ENCODE measurements around the gene B3GNT5.
A peak's percentile ranks its signal among the peaks of the same experiment; 100 is the strongest.
"Not testable (repeated sequence)": the region's sequence is repeated elsewhere in the genome, so short reads cannot be mapped to it uniquely, and the experiment has no call there.

The B3GNT5 gene, protein sequence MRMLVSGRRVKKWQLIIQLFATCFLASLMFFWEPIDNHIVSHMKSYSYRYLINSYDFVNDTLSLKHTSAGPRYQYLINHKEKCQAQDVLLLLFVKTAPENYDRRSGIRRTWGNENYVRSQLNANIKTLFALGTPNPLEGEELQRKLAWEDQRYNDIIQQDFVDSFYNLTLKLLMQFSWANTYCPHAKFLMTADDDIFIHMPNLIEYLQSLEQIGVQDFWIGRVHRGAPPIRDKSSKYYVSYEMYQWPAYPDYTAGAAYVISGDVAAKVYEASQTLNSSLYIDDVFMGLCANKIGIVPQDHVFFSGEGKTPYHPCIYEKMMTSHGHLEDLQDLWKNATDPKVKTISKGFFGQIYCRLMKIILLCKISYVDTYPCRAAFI

DNA sequence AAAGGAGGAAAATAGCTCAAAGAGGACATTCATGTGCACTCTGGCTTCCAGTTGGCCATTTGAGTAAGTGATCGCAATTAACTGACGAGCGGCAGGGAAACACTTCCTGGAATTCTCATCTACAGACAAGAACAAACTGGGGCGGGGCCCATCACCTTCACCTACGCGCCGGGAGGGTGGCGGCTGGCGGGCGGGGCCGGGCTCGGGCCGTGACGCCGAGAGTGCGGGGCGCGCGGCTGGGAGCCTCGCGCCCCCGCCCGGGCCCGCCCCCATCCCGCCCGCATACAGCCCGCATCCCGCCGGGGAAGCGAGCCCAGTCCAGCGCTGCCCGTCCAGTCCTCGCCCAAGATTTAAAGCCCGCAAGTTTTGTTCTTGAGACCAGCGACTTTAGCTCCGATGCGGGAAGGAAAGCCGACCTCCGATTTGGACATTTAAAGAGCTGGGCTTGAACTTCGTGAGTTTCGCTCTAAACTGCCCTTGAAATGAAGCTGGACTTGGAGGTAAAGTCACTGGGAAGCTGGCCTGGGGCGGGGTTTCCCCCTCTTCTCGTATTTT is at the start of gene B3GNT5:
Gene B3GNT5, plus strand, starts transcription at position 281 of the 555 bp plus-strand sequence. CDS start 16,546 bp downstream, outside the sequence.
- DNase-seq = no peak

DNA sequence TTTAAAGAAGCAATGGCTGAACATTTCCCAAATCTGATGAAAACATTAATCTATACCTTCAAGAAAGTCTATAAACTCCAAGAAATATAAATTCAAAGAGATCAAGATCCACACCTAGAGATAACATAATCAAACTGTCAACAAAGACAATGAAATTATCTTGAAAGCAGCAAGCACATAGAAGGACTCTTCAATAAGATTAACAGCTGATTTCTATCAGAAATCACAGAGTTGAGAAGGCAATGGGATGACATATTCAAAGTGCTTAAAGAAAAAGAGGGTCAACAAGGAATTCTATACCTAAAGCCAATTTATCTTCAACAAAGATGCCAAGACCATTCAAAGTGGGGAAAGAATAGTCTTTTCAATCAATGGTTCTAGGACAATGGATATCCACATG is 49.4 kb upstream of the B3GNT5 start:
- DNase-seq = no peak

DNA sequence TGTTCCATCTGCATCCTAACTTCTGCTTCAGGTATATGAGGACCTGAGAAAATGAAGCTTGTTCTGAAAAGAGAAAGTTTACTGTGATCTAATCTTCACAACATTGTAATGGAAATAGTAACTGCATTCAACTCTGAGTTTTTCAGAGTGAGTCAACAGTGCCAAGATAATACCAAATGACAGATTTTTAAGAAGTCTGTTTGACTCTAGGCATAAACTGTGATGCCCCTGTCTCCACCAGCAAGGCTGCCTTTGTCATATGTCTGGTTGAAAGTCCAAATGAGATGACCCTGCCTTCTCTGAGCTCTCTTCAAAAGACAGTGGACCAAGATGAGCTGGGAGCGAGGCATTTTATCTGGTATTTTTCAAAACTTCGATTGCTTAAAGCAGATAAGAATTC is 44.8 kb upstream of the B3GNT5 start:
- DNase-seq = no peak

DNA sequence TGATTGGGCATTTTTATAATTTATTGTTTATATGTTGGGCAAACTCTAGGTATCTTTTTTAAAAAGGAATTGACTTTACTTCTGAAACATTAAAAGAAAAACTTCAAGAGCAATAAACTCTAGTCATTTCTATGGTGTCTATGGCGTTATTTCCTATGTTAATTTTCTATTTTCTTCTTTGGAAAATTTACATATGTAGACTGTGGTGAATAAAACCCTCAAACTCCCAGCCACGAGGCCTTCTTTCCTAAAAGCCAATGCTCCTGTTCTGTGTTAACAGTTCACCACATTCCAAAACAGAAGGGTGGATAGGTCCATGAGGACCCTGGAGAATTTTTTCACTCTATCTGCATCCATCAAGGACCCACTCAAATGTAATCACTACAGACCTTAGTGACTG is 44.3 kb upstream of the B3GNT5 start:
- DNase-seq = no peak

DNA sequence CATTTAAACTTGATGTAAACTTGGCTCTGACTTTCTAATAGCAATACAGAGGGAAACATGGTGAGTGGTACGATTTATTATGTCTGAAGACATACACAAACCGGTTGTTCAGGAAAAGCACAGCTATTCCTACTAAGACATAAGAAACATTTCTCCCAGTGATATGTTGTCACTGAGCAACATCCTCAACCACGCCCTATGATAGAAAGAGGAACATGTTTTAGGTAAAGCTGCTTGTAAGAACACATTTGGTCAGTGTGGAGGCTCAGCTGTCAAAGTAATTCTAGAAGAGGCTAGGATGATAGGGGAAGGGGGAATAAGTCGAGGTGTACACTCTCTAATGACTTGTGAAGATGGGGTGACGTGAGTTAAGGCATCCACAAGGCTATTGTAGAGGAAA is 42.7 kb upstream of the B3GNT5 start:
- no peak for DNase-seq

DNA sequence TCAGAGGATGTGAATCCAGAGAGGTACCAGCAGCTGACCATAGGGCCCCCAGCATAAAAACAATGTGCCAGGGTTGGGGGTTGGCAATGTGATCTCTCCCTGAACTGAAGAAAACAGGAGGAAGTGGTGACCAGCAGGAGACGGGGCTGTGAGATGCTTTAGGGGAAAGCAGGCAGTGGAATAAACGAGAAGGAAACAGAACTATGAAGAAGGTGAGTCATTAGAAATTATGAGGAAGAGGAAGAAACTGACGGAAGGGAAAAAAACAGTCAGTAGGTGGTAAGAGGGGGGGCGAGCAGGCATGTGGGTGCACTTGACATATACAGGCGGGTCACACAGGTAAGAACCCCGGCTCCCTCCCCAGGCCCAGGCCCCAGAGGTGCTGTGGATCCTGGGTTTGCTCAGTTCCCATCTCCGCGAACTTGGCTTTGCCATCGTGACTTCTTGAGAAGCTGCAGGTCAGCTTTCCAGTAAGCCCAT is 42.2 kb upstream of the B3GNT5 start:
- DNase-seq = no peak

DNA sequence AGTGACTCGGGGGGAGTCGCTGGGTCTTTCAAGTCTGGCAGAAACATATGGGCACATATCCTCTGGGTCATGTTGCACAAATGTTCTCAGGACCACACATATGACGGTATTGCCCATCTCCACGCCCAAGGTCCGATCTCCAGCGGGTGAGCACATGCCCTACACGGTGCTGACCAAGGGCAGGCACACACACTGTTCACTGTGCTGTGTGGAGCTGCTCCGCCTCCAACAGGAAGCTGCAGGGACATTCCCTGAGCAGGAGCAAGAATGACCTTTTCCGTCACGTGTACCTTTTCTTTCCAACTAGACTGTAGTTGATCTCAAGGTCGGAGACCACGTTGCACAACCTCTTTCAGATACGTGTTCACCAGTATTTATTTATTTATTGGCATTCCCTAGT is 41.7 kb upstream of the B3GNT5 start:
- DNase-seq = no peak

DNA sequence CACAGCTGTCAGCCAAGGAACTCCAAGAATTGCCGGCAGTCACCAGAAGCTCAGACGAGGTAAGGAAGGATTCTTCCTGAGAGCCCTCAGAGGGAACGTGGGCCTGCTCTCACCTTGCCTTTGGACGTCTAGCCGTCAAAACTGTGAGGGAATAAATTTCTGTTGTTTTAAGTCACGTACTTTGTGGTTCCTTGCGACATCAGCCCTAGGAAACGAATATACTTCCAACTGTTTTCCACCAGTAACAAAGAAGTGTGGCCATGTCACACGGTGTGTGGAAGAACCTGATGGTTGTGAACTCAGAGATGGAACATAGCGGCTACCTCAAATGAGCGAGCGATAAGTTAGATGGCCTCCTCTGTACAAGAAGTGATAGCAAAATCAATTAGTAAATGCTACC is 41.0 kb upstream of the B3GNT5 start:
- DNase-seq = no peak

DNA sequence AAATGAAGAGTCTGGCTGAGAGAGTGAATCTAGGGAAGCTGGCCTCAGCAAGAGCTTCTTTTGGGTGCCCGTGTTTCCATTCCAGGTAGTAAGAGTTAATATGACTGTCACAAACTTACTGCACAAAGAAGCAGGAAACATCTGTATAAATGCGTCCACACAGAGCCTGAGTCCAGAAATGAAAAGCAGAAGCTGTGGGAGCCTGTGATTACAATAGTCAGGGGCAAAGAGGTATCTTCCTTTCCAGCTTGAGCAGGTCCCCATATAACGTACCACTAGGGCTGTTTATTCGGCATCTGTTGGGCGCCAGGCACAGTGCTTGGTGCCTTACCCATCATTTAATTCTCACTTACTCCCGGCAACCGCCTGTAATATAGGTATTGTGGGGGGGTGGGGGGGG is 40.5 kb upstream of the B3GNT5 start:
- DNase-seq = no peak

DNA sequence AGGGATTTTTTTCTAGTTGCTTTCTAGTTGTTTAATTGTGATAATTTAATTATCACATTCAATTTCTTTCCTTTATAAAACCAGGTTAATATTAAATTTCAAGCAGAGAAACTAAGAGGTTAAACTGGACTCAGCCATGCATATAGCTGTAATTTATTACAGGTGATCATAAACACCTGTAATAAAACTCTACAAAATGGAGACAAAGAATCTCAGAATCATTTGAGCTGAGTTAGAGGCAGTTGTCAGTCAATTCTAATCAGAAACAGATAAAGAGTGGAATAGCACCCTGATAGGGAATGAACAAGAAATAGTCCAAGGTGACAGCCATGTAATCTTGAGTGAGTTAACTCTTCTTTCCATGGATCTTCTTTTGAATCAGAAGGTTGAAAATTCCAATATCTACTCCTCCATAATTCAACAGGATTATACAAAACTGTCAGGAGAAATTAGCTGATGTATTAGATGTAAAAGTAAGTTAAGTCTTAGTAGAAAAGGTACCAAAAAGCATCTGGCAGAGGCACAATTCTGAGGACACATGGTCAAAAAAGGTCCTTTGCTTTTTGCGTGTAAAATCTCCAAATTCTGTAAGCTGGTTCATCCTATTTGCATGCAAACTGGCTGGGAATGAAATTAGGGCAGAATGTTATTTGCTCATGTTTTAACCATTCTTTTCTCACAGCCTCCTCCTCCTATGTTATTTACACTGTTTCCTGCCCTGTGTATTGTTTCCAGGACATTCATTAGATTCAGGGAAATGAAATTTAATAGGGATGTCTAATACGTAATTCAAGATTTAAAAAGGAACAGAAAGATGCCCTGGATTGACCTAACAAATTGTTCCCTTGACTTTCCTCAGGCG is 39.4 kb upstream of the B3GNT5 start:
- DNase-seq = no peak

DNA sequence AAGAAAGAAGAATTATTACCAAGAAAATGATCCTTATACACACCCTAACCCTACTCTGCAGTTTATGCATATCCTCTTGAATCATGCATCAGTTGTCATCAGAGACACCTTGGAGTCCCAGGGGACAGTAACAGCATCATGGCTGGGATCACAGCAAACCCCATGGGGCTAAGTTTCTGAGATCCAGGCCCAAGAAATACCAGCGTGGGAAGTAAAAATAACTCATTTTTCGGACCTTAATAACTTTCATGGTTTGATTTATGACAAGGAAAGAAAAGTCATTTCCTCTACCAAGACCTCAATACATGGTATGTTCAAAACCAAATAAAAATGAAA is 38.8 kb upstream of the B3GNT5 start:
- DNase-seq = no peak

DNA sequence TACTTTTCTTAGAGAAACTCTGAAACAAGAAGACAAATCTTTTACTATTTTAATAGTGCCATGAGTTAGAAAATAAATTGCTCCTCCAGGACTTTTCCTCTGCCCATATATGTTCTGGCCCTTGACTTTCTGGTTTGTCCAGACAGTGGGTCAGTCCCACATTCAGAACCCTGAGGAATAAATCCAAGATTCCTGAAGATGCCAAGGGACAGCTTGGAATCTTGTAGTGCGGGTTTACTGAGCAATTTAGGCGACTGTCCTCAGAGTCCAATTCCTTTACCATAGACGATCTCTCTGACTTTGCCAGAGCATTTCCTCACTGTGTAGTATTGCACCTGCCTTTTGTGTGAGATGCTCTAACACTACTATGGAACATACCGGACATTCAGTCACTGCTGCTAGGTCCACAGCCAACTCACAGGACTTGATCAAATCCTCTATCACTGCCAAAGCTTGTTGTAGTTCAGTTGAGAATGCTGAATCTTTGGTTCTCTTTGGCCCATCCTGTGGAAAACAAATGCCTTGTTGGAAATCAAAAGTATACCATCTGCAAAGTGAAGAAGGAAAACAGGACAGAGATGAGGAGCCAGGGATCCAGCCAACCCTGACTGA is 37.4 kb upstream of the B3GNT5 start:
- no peak for DNase-seq

DNA sequence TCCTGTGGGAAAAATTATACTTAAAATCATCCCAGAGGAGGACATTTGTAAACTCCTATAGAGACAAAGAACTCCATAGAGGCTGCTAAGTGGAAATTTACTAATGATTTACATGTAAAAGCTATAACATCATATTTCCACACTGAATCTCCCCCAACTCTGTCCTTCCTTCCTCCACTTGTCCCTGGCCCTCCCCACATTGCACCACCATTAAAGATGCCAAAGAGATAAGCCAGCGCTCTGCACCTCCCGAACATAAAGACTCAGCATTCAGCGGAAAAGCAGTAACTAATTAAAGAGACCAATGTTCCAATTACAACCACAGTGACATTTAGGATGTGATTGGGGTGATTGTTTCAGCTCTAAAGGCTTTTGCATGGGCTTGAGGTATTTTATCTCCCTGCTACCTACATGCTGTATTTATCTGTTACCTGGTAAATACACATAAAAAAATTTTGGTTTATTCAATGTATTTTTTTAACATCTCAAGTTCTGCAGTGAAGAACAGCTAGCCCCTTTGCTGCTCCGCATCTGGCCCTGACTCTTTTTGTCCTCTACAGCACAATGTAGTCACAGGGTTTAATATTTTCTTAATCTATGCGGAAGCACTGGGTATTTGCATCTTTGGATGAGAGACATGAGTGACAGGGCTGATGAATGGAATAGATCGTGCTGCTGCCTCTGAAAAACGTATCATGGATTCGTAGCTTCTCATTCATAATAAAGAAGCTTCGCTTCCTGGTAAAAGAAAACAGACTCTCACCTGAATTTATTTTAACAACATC is 35.3 kb upstream of the B3GNT5 start:
- DNase-seq = no peak

DNA sequence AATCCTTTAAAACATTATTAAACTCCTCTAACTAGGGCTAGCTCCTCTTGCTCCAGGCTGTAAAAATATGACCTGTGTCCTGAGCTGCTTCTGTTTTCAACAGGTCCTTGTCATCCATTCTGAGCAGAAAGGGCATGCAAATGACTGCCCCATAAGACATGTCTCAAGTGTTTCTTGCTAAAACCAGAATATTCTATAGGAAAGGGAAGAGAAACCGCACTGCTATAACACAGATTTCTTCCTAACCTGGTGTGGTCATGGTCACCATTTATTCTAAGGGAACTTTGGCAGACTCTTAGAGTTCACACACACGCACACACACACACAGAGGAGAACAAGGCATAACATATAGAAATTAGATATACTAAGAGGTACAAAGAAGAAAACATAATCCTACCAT is 34.2 kb upstream of the B3GNT5 start:
- no peak for DNase-seq

DNA sequence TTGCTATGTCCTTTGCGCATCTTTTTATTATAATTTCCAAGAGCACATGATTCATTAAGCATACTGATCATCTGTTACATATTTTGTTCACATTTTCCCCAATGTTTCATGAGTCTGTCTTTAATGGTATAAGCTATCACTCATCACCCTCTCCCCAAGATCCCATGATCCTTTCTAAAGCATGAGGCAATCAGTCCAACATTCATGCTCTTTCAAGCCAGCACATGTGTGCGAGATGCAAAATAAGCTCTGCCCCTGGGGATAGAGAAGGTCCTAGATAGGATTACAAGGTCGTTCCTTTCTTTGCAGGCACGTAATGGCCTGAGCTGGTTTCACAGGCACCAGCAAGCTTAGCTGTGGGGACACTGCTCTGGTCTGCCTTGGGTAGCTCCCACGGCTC is 32.2 kb upstream of the B3GNT5 start:
- DNase-seq = peak; percentile 16

DNA sequence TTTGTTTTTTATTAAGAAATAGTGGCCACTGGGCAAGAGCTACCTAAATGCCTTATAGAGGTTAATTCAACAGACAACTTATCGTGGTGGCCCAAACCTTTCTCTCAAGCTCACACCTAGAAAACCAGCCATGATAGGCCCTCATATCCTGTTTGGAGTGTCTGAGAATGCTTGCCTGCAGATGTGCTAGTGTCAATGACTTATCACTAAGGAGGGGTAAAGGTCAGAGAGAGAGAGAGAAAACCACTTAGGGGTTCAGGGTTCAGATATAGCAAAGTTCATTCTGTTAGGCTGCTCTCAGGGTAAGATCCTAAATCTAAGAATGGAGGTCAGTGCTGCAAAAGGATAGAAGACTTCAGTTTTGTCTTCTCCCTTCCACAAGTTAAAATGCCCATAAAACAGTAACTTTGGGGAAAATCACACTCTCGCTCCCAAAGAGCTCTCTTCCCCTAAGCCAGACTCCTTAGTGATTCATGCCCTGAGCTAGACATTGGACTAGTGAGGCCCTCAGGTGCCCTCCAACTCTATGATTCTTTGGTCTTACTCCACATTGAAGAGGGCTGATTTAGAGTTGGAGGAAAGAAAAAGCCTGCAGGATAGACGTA is 30.3 kb upstream of the B3GNT5 start:
- no peak for DNase-seq

DNA sequence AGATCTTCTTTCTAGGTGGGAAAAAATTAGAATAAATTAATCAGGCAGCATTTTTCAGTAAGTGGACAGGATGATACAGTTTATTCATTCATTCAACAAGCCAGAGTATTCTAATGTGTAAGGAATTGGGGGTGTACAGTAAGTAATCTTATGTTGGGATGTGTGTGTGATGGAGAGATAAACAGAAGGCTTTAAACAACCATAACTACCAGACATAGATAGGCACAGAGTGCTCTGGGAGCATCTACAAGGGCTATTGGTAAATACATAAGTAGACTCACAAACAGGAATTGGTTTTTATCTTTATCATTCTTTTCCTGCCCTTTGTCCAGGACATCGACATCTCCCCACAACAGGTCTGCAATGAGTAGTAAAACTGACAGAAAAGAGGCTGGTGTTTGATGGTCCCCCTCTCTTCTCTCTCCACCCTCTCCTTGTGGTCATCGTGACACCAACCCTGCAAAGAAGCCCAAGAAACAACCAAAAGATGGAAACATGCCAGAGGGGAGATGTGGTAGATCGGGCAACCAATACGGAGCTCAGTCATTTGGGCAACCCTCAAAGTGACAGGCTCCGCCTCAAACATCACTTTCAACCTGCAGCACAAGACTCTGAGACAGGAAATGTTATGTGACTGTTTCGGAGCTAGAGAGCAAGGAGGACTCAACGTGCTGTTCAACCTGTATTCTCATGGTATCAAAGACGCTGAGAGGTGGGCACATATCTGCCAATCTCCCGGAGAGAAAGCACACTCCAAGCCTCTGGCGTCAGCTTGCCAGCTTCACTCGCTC is 28.7 kb upstream of the B3GNT5 start:
- DNase-seq = no peak

DNA sequence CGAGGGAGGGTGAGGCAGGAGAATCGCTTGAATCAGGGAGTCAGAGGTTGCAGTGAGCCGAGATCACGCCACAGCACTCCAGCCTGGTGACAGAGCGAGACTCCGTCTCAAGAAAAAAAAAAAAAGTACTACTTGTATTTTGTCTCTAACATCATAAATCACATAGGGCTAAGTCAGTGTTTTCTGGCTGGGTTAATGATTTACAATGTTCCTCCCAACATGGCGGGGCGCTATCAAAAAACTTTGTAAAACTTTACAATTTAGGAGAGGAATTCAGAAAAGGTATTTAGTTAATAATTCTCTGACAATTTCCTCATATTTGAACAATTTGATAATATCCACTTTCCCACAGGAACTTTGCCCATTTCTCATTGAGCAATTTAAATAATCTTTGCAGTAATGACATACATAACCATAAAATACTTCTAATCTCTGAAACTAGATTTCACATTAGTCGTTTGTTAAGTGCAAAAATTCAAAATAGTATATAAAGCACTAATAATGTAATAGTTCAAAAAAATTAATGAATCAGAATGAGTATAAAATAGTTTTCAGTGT is 26.6 kb upstream of the B3GNT5 start:
- no peak for DNase-seq

DNA sequence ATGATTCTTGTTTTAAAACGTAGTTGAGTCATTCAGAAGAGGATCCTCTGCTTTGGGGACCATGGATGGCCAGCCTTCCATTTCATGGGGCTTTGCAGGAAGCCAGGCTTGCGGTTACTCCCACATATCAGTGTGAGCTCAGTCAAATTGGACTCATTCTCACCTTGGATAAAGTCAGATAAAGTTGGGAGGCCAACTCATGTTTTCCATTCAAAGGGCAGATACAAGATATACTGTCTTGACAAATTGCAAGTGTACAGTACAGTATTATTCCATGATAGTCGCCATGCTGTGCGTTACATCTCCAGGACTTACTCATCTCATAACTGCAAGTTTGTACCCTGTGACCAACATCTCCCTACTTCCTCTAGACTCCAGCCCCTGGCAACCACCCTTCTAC is 25.5 kb upstream of the B3GNT5 start:
- DNase-seq = no peak

DNA sequence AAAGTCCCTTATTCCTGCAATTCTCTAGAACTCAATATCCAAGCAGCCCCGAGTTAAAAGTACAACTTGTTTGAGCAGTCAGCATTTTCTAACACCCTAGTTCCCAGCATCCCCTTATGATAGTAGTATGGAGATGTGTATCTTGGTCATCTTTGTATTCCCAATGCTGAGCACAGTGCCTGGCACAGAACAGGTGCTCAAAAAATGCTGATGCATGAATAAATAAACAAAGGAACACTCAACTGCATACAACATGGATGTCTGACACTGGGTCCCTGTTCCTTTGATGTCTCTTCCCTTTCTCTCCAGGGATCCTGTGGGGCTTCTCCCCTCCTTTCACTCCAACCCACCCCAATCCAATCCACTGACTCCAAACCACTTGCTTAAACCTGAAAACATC is 23.9 kb upstream of the B3GNT5 start:
- no peak for DNase-seq

DNA sequence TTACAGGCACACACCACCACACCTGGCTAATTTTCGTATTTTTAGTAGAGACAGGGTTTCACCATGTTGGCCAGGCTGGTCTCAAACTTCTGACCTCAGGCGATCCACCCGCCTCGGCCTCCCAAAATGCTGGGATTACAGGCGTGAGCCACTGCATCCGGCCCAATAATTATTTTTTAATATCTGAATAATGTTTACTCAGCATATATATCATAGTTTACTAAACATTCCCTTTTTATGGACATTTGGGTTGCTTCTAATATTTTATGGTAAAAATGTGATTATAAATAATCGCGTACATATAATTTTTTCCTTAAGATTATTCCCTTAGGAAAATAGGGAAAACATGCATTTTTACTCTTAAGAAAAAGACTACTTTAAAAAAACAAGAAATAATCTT is 22.8 kb upstream of the B3GNT5 start:
- not testable (repeated sequence) for DNase-seq

Data from fibroblast of skin of right biceps (primary cell).